ENCODE measurements around the gene GNLY. TPM values are rescaled to one million over a fixed set of nuclear protein-coding genes. Genes with fewer than 3 reads are reported as not detected.

Gene GNLY
- total and polyA plus RNA-seq, 9 donors, result 0.46 to 10.8 (median 1.1) TPM

DNA sequence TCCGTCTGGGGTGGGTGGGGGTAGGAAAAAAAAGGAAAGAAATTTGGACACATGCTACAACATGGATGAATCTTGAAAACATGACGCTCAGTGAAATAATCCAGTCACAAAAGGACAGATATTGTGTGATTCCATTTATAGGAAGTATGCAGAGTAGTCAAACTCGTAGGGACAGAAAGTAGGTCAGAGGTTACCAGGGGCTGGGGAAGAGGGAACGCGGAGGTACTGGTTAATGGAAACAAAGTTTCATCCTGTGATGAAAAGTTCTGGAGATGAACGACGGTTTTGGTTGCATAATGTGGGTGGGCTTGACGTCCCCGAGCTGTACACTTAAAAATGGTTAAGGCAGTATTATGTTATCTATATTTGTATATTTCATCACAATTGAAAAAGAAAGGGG lies 21.7 kb upstream of the GNLY start:
- peaks cover 3% of the 10 kb centered on the region for H3K4me1 ChIP-seq (ENCODE audit: insufficient read depth)
- intact Hi-C loops (cut with DNase I), result loop anchor here in 1 of 4 donors (5.0 kb wide), 1 partner anchor 35 kb away; no protein-coding TSS in a partner anchor
- TF ChIP-seq, protein P1, sequence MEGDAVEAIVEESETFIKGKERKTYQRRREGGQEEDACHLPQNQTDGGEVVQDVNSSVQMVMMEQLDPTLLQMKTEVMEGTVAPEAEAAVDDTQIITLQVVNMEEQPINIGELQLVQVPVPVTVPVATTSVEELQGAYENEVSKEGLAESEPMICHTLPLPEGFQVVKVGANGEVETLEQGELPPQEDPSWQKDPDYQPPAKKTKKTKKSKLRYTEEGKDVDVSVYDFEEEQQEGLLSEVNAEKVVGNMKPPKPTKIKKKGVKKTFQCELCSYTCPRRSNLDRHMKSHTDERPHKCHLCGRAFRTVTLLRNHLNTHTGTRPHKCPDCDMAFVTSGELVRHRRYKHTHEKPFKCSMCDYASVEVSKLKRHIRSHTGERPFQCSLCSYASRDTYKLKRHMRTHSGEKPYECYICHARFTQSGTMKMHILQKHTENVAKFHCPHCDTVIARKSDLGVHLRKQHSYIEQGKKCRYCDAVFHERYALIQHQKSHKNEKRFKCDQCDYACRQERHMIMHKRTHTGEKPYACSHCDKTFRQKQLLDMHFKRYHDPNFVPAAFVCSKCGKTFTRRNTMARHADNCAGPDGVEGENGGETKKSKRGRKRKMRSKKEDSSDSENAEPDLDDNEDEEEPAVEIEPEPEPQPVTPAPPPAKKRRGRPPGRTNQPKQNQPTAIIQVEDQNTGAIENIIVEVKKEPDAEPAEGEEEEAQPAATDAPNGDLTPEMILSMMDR (IDR thresholded peaks at IDR 0.05), result no peak
- TF ChIP-seq POLR2A (IDR thresholded peaks at IDR 0.05) (no peak), EP300 (IDR thresholded peaks at IDR 0.05) (no peak)
- H3K4me3 ChIP-seq, result no peak overlapping the region
- DNase-seq, result no peak
- H3K36me3 ChIP-seq, result no peaks in the 10 kb centered on the region
- WGBS, 3 donors, result 66 to 77% (median 76%) methylated on average over 9 of the region's 9 CpGs
- no peak overlapping the region for H3K27ac ChIP-seq
- H3K27me3 ChIP-seq, result no peaks in the 10 kb centered on the region
- H3K9me3 ChIP-seq, result no peaks in the 10 kb centered on the region

DNA sequence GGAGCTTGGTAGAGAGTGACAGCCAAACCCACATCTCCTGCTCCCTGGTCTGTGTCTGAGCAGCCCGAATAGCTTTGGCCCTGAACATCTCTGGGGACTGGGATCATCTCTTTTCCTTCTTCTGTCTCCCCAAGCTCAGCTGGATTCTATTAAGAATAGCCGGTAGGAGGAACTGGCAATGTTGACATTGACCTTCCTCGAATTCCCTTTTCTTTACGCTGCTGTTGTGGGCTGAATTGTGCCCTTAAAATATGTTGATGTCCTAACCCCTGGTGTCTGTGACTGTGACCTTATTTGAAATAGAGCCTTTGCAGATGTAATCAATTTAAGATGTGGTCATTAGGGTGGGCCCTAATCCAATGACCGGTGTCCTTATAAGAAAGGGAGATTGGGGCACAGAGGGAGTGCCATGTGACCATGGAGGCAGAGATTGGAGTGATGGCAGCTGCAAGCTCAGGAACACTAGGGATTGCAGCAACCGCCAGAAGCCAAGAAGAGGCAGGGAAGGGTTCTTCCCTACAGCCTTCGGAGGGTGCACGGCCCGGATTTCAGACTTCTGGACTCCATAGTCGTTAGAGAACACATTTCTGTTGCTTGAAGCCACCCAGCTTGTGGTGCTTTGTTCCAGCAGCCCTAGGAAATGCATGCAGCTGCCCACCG lies 20.3 kb upstream of the GNLY start:
- no peak for DNase-seq
- TF ChIP-seq POLR2A (IDR thresholded peaks at IDR 0.05) (no peak), EP300 (IDR thresholded peaks at IDR 0.05) (no peak)
- TF ChIP-seq, protein P1 (IDR thresholded peaks at IDR 0.05), result no peak
- Histone ChIP-seq H3K27ac (no peak overlapping the region), H3K36me3 (no peaks in the 10 kb centered on the region), H3K9me3 (no peaks in the 10 kb centered on the region), H3K4me3 (no peak overlapping the region), H3K4me1 (ENCODE audit: insufficient read depth) (peaks cover 6% of the 10 kb centered on the region), H3K27me3 (no peaks in the 10 kb centered on the region)
- WGBS, 3 donors, result 71 to 82% (median 78%) methylated on average over 11 of the region's 11 CpGs
- intact Hi-C loops (cut with DNase I), result loop anchor here in 1 of 4 donors (5.0 kb wide), 1 partner anchor 37 kb away; no protein-coding TSS in a partner anchor

DNA sequence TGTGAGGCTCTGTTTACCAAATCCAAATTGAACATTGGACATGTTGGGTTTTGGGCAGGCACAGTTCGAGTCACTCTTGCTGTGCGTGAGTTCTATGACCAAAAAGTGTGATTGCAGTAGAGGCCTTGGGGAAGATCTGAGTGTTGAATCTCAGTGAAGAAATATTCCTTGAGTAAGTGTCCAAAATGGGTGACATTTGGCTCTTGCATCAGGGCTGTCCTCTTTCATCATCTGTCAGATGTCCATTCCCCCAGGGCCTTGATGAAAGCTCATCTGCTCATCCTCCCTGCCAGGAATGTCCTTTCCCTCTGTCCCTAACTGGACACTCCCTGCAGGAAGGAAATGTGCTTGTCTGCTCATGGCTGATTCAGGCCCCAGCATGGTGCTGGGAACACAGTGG lies 19.7 kb upstream of the GNLY start:
- no peak for DNase-seq
- Histone ChIP-seq H3K4me3 (no peak overlapping the region), H3K36me3 (no peaks in the 10 kb centered on the region), H3K9me3 (no peaks in the 10 kb centered on the region), H3K27me3 (no peaks in the 10 kb centered on the region), H3K27ac (no peak overlapping the region), H3K4me1 (ENCODE audit: insufficient read depth) (peaks cover 8% of the 10 kb centered on the region)
- TF ChIP-seq EP300 (IDR thresholded peaks at IDR 0.05), result no peak
- TF ChIP-seq, protein P1 (IDR thresholded peaks at IDR 0.05), result no peak
- no peak for TF ChIP-seq POLR2A (IDR thresholded peaks at IDR 0.05)
- intact Hi-C loops (cut with DNase I), result loop anchor here in 1 of 4 donors (5.0 kb wide), 1 partner anchor 37 kb away; no protein-coding TSS in a partner anchor
- 96 to 100% (median 98%) methylated on average over 2 of the region's 2 CpGs for WGBS, 3 donors

DNA sequence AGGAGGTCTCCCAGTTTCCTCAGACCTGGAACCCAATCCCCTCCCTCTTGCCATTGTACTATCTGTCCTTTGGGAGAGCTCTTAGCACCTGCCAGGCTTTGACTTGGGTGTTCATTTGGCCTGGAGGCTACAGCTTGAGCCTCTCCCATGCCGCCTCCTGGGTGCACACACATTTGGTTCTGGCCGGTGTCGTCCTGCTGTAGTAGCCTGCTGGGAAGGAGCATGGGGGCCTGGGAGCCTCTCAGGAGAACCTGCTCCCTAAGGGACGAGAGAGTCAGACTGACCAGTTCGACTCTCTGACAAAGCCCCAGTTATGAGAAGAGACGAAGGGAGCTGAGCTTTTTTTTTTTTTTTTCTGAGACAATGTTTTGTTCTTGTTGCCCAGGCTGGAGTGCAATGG lies 18.7 kb upstream of the GNLY start:
- WGBS, 3 donors, result 88 to 94% (median 94%) methylated on average over 6 of the region's 6 CpGs
- DNase-seq, result no peak
- no peak overlapping the region for H3K27ac ChIP-seq

More for the DNA sequence above, 18.7 kb upstream of the GNLY start:
- Histone ChIP-seq H3K27me3 (no peaks in the 10 kb centered on the region), H3K36me3 (no peaks in the 10 kb centered on the region), H3K9me3 (no peaks in the 10 kb centered on the region), H3K4me1 (ENCODE audit: insufficient read depth) (peaks cover 8% of the 10 kb centered on the region), H3K4me3 (no peak overlapping the region)
- TF ChIP-seq EP300 (IDR thresholded peaks at IDR 0.05) (no peak), POLR2A (IDR thresholded peaks at IDR 0.05) (no peak)
- TF ChIP-seq, protein P1 (IDR thresholded peaks at IDR 0.05), result no peak
- intact Hi-C loops (cut with DNase I), result no loop called here
